Measurements from ENCODE around the gene VWA2.

The VWA2 gene

DNA sequence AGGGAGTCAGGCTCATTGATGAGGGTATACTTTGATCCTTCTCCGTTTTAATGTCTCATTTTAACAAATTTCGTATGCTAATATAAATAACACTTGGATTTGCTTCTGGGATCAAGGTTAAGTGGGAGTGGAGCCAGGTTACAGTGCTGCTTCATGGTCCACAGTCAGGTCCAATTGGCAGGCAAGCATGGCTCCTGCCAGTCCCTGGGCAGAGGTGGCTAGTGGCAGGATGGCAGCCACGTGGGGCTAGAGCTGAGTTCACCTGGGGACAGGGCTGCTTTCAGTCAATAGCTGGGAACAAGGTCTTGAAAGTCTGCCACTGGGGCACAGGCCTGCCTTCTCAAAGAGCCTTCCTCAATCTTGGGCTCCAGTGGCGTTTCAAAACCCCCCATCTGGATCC, 16.0 kb upstream of the VWA2 start:
- H3K27ac ChIP-seq (ENCODE audit: low read length) = no peak overlapping the region
- TF ChIP-seq EZH2phosphoT487 (IDR thresholded peaks at IDR 0.05; ENCODE audit: low read length) = no peak
- TF ChIP-seq EZH2 (optimal IDR thresholded peaks at IDR 0.05; ENCODE audit: low read depth, low read length) = no peak
- TF ChIP-seq CTCF (IDR thresholded peaks at IDR 0.05; ENCODE audit: low read length) = no peak
- no peaks in the 10 kb centered on the region for H3K79me2 ChIP-seq (ENCODE audit: low read length)
- H3F3A ChIP-seq (ENCODE audit: insufficient read depth, low read length) = peaks cover 9% of the 10 kb centered on the region
- no peak overlapping the region for H3K4me3 ChIP-seq (ENCODE audit: low read length)
- DNase-seq = no peak
- H2AFZ ChIP-seq (ENCODE audit: low read length) = no peak overlapping the region
- no peaks in the 10 kb centered on the region for H4K20me1 ChIP-seq (ENCODE audit: insufficient read depth, low read length)
- H3K4me2 ChIP-seq (ENCODE audit: low read depth, low read length) = no peak overlapping the region
- no peak overlapping the region for H3K9ac ChIP-seq (ENCODE audit: low read length)
- no peaks in the 10 kb centered on the region for H3K27me3 ChIP-seq (replicated peaks; ENCODE audit: insufficient read depth, low read length)
- H3K9me2 ChIP-seq (replicated peaks; ENCODE audit: insufficient read depth, low read length) = no peaks in the 10 kb centered on the region
- peaks cover 10% of the 10 kb centered on the region for H3K4me1 ChIP-seq (ENCODE audit: low read length)
- H3K36me3 ChIP-seq (replicated peaks; ENCODE audit: insufficient read depth, low read length) = no peaks in the 10 kb centered on the region
- no peaks in the 10 kb centered on the region for H3K9me3 ChIP-seq (replicated peaks; ENCODE audit: insufficient read depth, low read length)

- H3K4me1 ChIP-seq (ENCODE audit: low read length) = no peaks in the 10 kb centered on the region
- no peak overlapping the region for H2AFZ ChIP-seq (ENCODE audit: low read length)
- H3K79me2 ChIP-seq (ENCODE audit: low read length) = no peaks in the 10 kb centered on the region
- no peak for DNase-seq
- no peaks in the 10 kb centered on the region for H3F3A ChIP-seq (ENCODE audit: insufficient read depth, low read length)
- H3K9ac ChIP-seq (ENCODE audit: low read length) = no peak overlapping the region
- no peaks in the 10 kb centered on the region for H3K9me2 ChIP-seq (replicated peaks; ENCODE audit: insufficient read depth, low read length)
- no peaks in the 10 kb centered on the region for H3K27me3 ChIP-seq (replicated peaks; ENCODE audit: insufficient read depth, low read length)
- H3K36me3 ChIP-seq (replicated peaks; ENCODE audit: insufficient read depth, low read length) = no peaks in the 10 kb centered on the region
- no peak overlapping the region for H3K4me3 ChIP-seq (ENCODE audit: low read length)
- no peaks in the 10 kb centered on the region for H3K9me3 ChIP-seq (replicated peaks; ENCODE audit: insufficient read depth, low read length)
- H3K4me2 ChIP-seq (ENCODE audit: low read depth, low read length) = no peak overlapping the region
- no peaks in the 10 kb centered on the region for H4K20me1 ChIP-seq (ENCODE audit: insufficient read depth, low read length)
- no peak overlapping the region for H3K27ac ChIP-seq (ENCODE audit: low read length)
- TF ChIP-seq CTCF (IDR thresholded peaks at IDR 0.05; ENCODE audit: low read length) (no peak), EZH2 (optimal IDR thresholded peaks at IDR 0.05; ENCODE audit: low read depth, low read length) (no peak), EZH2phosphoT487 (IDR thresholded peaks at IDR 0.05; ENCODE audit: low read length) (no peak)
Measured at GRCh38 chr10:114228156-114228555, 10.9 kb upstream of the VWA2 start.

- Histone ChIP-seq H3F3A (ENCODE audit: insufficient read depth, low read length) (no peaks in the 10 kb centered on the region), H2AFZ (ENCODE audit: low read length) (no peak overlapping the region), H3K27me3 (replicated peaks; ENCODE audit: insufficient read depth, low read length) (no peaks in the 10 kb centered on the region), H3K4me1 (ENCODE audit: low read length) (no peaks in the 10 kb centered on the region), H3K9me2 (replicated peaks; ENCODE audit: insufficient read depth, low read length) (no peaks in the 10 kb centered on the region), H4K20me1 (ENCODE audit: insufficient read depth, low read length) (no peaks in the 10 kb centered on the region), H3K27ac (ENCODE audit: low read length) (no peak overlapping the region), H3K79me2 (ENCODE audit: low read length) (no peaks in the 10 kb centered on the region), H3K4me3 (ENCODE audit: low read length) (no peak overlapping the region), H3K9me3 (replicated peaks; ENCODE audit: insufficient read depth, low read length) (no peaks in the 10 kb centered on the region), H3K36me3 (replicated peaks; ENCODE audit: insufficient read depth, low read length) (no peaks in the 10 kb centered on the region), H3K9ac (ENCODE audit: low read length) (no peak overlapping the region), H3K4me2 (ENCODE audit: low read depth, low read length) (no peak overlapping the region)
- no peak for DNase-seq
- TF ChIP-seq EZH2phosphoT487 (IDR thresholded peaks at IDR 0.05; ENCODE audit: low read length) = no peak
- no peak for TF ChIP-seq CTCF (IDR thresholded peaks at IDR 0.05; ENCODE audit: low read length)
- no peak for TF ChIP-seq EZH2 (optimal IDR thresholded peaks at IDR 0.05; ENCODE audit: low read depth, low read length)
Measured at GRCh38 chr10:114232561-114233176, 6.4 kb upstream of the VWA2 start.

Data from MM.1S (cell line).